Chondrocyte (in vitro differentiated cells): ENCODE data around the gene NCAPH2. TPM values are rescaled to one million over a fixed set of nuclear protein-coding genes. Genes with fewer than 3 reads are reported as not detected.

Experiments
- DNase-seq: peaks from one replicate; pipeline ENCODE4 v3.0.0; 2021; ENCODE audit warnings: mixed read lengths, low spot score
- H3K27ac Mint-ChIP-seq: one replicate; pipeline ENCODE4 v1.8.0; 2021; ENCODE audit warnings: mild to moderate bottlenecking, moderate library complexity, mixed read lengths; ENCODE audit not compliant: unreplicated experiment
- H3K27me3 Mint-ChIP-seq: 2 replicates; pipeline ENCODE4 v1.8.0; 2021; ENCODE audit warnings: low read depth, mixed read lengths
- H3K36me3 Mint-ChIP-seq: 2 replicates; pipeline ENCODE4 v1.8.0; 2021; ENCODE audit warnings: low read depth, mixed read lengths
- H3K4me1 Mint-ChIP-seq: 2 replicates; pipeline ENCODE4 v1.8.0; 2021; ENCODE audit warnings: low read depth, mild to moderate bottlenecking, mixed read lengths
- H3K4me3 Mint-ChIP-seq: one replicate; pipeline ENCODE4 v1.8.0; 2021; ENCODE audit warnings: mild to moderate bottlenecking, moderate library complexity, mixed read lengths; ENCODE audit not compliant: unreplicated experiment
- H3K9me3 Mint-ChIP-seq: 2 replicates; pipeline ENCODE4 v1.8.0; 2021; ENCODE audit warnings: low read depth, mixed read lengths
- CTCF ChIP-seq: fragments of 200-600 bp; sonication (generic); IDR thresholded peaks from 2 replicates; pipeline ENCODE4 v1.5.0; 2021; ENCODE audit warnings: antibody characterized with exemption, mild to moderate bottlenecking, moderate library complexity
- total RNA-seq: library from RNA; stranded (reverse); gene quantifications from 3 replicates; pipeline ENCODE4 v1.2.1, GENCODE V29; 2021

The NCAPH2 gene
- total RNA-seq, 1 donor from 2014 or later, result 38.9 TPM

- no peak overlapping the region for H3K27ac Mint-ChIP-seq
- no peaks in the 10 kb centered on the region for H3K27me3 Mint-ChIP-seq
- no peak for TF ChIP-seq CTCF
- H3K9me3 Mint-ChIP-seq, result no peaks in the 10 kb centered on the region
- H3K4me3 Mint-ChIP-seq, result peak overlapping the region; percentile 58
- DNase-seq, result no peak
- peaks cover 30% of the 10 kb centered on the region for H3K4me1 Mint-ChIP-seq
- no peaks in the 10 kb centered on the region for H3K36me3 Mint-ChIP-seq
These were observed 32.4 kb upstream of the NCAPH2 start for GRCh38 chr22:50475652-50476002.

GRCh38 chr22:50476868-50477267, 31.2 kb upstream of the NCAPH2 start:
- no peak for DNase-seq
- peaks cover 26% of the 10 kb centered on the region for H3K4me1 Mint-ChIP-seq
- TF ChIP-seq CTCF, result no peak
- no peaks in the 10 kb centered on the region for H3K27me3 Mint-ChIP-seq
- H3K9me3 Mint-ChIP-seq, result no peaks in the 10 kb centered on the region
- no peak overlapping the region for H3K4me3 Mint-ChIP-seq
- H3K27ac Mint-ChIP-seq, result no peak overlapping the region
- H3K36me3 Mint-ChIP-seq, result no peaks in the 10 kb centered on the region

- DNase-seq, result no peak
- Mint-ChIP-seq H3K36me3 (no peaks in the 10 kb centered on the region), H3K27me3 (no peaks in the 10 kb centered on the region), H3K4me1 (peaks cover 20% of the 10 kb centered on the region), H3K27ac (no peak overlapping the region), H3K9me3 (no peaks in the 10 kb centered on the region), H3K4me3 (no peak overlapping the region)
- TF ChIP-seq CTCF, result no peak
These were observed 30.1 kb upstream of the NCAPH2 start for GRCh38 chr22:50477923-50478322.

GRCh38 chr22:50479721-50480120, 28.3 kb upstream of the NCAPH2 start:
- Mint-ChIP-seq H3K4me3 (no peak overlapping the region), H3K27me3 (no peaks in the 10 kb centered on the region), H3K4me1 (peaks cover 16% of the 10 kb centered on the region), H3K27ac (no peak overlapping the region), H3K36me3 (peaks cover 2% of the 10 kb centered on the region), H3K9me3 (no peaks in the 10 kb centered on the region)
- DNase-seq, result no peak
- no peak for TF ChIP-seq CTCF

GRCh38 chr22:50481045-50481439, 27.0 kb upstream of the NCAPH2 start:
- H3K36me3 Mint-ChIP-seq, result peaks cover 2% of the 10 kb centered on the region
- peaks cover 20% of the 10 kb centered on the region for H3K4me1 Mint-ChIP-seq
- no peak for DNase-seq
- TF ChIP-seq CTCF, result no peak
- H3K27me3 Mint-ChIP-seq, result no peaks in the 10 kb centered on the region
- H3K27ac Mint-ChIP-seq, result no peak overlapping the region
- peak overlapping the region; percentile 67 for H3K4me3 Mint-ChIP-seq
- no peaks in the 10 kb centered on the region for H3K9me3 Mint-ChIP-seq
